ENCODE measurements around the gene MMP14.
"Not testable (repeated sequence)": the region's sequence is repeated elsewhere in the genome, so short reads cannot be mapped to it uniquely, and the experiment has no call there.

The MMP14 gene

DNA sequence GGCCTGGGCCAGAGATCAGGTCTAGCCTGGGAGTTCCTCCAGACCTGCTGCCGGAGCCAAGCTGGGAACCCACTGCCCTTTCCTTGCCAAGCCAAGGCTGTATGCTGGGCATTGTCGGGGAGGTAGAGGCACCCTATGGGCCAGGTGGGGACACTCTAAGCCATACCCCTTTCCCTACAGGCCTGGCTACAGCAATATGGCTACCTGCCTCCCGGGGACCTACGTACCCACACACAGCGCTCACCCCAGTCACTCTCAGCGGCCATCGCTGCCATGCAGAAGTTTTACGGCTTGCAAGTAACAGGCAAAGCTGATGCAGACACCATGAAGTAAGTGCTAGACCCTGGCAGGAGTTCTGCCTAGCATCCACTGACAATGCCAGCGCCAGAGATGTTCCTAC is 4.9 kb downstream of the MMP14 start:
- DNase-seq, result no peak

- DNase-seq, result no peak
Observed at GRCh38 chr14:22841769-22842168, 5.4 kb downstream of the MMP14 start.

- DNase-seq, result no peak
Observed at GRCh38 chr14:22842211-22843122, 6.1 kb downstream of the MMP14 start.

DNA sequence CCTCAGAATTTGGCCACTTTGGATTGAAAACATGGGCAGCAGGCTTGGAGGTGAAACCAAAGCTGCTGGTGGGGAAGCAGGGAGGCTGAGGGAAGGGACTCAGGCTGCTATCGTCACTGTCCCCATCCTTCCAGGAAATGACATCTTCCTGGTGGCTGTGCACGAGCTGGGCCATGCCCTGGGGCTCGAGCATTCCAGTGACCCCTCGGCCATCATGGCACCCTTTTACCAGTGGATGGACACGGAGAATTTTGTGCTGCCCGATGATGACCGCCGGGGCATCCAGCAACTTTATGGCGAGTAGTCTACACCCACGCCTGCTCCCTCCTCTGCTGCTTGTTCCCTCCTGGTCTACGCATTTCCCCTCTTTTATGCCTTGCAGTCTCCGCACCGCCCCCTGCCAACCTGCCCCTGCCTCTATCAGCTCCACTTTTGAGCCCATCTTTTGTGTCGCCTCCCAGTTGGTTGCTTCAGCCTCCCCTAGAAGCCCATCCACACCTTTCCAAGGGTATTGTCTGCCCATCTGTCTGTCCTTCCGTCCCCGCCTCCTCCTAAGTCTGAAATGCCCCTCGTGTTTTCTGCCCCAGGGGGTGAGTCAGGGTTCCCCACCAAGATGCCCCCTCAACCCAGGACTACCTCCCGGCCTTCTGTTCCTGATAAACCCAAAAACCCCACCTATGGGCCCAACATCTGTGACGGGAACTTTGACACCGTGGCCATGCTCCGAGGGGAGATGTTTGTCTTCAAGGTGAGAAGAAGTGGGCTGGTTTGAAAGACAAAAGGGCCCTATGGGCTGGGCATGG is 6.9 kb downstream of the MMP14 start:
- no peak for DNase-seq

DNA sequence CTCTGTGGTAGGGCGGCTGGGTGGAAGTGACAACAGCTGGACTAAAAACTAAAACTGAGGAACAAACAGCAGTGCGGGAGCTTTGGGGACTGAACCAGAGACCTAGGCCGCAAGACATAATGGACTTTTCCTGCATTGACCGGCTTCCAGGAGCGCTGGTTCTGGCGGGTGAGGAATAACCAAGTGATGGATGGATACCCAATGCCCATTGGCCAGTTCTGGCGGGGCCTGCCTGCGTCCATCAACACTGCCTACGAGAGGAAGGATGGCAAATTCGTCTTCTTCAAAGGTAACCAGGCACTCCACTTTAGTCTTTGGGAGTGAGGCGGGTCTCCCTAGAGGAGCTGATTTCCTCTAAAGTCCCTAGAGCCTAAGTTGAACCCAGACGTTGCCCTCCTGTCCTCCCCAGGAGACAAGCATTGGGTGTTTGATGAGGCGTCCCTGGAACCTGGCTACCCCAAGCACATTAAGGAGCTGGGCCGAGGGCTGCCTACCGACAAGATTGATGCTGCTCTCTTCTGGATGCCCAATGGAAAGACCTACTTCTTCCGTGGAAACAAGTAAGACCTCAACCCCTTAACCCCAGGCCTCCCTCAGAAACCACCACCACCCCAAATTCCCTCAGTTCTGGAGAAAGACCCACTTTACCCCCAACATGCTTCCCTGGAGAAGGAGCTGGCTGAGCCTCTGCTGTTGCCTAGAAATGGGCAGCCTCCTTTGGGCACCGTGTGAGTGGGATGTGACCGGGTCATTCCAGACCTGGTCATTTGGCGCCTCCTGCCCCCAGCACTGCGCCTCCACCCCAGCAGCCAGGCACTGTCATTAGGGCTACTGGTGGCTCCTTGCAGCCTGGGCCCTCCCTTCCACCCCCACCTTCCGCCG is 8.1 kb downstream of the MMP14 start:
- DNase-seq, result no peak

DNA sequence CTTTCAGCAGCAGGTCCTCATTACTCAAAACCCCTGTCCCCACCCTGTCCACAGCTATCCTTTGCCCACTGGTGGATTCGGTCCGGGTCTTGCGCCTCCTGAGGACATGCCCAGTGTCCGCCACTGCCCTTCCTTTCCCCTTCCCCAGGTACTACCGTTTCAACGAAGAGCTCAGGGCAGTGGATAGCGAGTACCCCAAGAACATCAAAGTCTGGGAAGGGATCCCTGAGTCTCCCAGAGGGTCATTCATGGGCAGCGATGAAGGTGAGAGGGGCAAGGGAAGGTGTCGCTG is 8.7 kb downstream of the MMP14 start:
- no peak for DNase-seq

- no peak for DNase-seq
Observed at GRCh38 chr14:22845821-22846625, 9.6 kb downstream of the MMP14 start.

DNA sequence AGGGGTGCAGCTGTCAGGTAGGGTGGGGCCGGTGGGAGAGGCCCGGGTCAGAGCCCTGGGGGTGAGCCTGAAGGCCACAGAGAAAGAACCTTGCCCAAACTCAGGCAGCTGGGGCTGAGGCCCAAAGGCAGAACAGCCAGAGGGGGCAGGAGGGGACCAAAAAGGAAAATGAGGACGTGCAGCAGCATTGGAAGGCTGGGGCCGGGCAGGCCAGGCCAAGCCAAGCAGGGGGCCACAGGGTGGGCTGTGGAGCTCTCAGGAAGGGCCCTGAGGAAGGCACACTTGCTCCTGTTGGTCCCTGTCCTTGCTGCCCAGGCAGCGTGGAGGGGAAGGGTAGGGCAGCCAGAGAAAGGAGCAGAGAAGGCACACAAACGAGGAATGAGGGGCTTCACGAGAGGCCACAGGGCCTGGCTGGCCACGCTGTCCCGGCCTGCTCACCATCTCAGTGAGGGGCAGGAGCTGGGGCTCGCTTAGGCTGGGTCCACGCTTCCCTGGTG is 10.5 kb downstream of the MMP14 start:
- no peak for DNase-seq

DNA sequence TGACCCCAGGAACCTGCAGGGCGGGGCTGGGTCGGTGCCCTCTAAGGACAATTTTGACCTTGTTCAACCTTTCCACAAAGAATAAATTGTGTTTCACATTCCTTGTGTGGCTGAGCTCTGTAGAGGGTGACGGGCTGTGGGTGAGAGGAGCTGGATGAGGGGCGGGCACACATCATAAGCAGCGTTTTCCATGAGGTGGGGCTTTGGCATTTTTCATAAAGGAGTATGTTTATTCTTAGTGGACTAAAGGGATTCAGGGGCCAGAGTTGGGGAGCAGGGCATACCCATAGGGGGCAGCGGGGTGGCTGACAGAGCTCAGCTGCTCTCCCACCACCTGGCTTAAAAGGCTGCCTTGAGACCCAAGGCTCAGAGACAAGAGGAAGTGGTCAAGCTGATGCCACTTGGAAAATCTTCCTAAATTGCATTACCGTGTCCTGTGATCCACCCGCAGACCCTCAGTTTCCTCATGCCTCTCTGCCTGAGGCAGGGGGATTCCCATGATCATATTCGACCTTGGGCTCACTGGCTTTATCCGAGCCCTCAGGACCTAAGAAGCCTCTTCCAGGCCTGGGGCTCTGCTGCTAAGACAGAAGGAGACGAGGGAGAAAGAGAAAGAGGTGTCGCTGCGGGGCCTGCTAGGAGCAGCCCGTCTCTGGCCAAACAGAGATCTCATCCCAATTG is 11.4 kb downstream of the MMP14 start:
- no peak for DNase-seq

DNA sequence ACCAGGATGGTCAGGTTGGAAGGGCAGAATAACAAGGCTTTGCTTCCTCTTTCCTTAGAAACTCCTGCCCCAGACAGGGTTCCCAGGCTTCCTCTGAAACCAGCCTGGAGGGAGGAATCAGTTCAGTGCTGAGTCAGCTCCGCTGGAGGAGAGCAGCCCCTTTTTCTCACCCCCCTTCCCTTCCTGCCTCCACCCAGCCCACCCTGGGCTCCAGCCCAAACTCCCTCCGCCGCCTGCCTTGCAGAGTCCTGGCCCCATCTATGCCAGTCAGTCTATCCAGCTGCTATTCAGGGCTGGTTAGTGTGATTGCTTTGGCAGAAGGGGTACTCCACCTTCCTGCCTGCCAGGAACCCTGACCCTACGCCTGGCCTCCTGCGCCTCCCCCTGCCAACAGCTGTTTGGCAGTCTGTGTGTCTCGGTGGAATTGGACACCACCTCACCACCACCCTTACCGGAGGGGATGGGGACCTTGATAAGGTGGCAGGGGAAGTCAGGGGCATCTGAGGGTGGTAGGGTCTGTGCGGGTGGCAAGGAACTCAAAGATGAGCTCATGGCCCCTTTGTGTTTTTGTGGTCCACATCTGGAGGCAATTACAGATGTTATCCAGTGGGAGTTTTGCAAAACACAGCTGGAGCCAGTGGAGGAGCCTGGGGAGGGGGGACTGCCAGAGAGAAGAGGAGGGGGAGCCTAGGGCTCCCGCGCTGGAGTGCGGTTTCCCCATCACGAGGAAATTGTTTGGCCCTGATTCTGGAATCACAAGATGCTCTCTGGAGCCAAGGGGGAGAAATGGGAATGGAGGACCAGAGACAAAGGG is 12.2 kb downstream of the MMP14 start:
- peak; percentile 80 for DNase-seq

DNA sequence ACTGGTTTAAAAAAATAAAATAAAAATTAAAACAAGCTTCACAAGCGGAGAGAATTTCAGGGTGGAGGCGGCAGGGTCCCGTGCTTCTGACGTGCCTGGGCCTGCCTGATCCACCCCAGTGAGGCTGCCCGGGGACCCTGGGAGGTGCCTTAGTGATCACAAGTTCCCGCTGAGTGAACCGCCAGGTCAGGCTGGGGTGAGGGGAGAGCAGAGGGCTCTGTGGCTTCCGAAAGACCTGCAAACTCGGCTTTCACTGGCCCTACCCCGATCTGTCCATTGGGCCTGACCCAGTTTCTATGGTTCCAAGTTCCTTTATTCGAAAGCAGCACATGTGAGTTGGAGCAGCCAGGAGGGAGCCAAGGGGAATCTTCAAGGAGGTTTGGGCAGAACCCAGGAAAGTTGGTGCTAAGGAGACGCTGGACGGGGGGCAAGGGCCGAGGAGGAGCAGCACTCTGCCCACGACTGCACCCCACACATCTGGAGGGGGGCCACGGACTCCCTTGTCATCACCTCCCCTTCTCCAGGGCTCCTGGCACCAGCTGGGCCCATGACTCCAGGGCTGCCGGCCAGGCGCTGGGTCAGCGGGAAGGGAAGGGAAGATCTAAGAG is 12.9 kb downstream of the MMP14 start:
- no peak for DNase-seq

- no peak for DNase-seq
Observed at GRCh38 chr14:22850944-22851764, 14.8 kb downstream of the MMP14 start.

GRCh38 chr14:22852178-22852577 is 15.8 kb downstream of the MMP14 start:
- not testable (repeated sequence) for DNase-seq

DNA sequence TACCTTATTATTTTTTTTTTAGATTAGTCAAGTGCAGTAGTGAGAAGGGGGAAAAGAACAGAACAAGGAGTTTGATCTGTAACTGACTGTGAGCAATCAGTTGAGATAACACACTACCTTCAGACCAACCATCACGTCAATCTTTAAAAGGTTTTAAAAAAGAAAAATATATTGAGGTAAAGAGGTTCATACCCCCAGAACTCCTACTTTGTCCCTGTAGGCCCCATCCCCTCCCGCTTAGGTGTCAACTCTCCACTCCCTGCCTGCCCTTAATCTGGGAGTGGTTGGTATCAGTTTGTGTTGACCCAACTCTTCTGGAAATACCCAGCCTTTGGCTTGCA is 16.2 kb downstream of the MMP14 start:
- DNase-seq, result no peak

DNA sequence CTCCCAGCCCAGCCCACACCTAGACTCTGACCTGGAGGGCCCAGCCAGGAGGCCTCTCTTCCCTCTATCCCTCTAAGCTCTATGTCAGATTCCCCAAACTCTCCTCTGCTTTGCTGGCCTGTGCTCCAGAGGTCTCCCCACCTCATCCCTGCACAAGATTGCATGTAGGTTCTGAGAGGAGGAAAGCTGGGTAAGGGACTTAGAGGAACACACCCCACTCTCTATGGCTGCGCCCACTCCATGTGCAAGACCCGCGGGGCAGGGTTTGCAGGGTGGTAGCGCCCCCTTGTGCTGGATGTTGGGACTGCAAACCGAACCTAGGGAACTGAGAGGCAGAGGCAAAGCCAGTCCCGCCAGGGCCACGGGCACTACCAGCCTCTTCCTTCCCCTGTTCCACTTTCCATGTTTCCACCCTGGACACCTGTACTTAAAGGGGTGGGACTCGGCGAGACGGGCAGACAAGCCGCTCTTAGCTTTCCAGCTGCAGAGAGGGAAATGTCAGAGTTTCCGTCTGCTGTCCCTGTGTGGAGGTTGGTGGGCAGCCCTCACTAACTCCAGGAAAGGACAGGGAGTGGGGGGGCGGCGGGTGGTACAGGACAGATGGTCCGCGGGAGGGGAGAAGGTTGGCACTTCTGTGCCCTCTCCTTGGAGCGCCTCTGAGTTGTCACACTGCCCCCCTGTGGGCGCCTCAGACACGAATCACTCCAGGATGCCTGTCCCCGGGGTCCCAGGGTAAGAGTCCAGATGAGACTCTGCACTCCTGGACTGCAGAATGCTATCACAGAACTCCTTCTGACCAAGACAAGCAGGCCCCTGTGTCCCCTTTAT is 16.8 kb downstream of the MMP14 start:
- DNase-seq, result peak; percentile 91

DNA sequence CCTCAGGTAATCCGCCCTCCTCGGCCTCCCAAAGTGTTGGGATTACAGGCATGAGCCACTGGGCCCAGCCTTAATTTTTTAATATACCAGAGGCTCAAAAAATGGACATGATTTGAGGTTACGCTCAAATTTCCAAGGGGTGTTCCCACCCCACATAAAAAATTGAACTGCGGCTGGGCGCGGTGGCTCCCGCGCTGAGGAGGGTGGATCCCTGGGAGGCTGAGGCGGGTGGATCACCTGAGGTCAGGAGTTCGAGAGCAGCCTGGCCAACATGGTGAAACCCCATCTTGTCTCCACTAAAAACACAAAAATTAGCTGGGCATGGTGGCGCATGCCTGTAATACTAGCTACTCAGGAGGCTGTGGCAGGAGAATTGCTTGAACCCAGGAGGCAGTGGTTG is 17.9 kb downstream of the MMP14 start:
- DNase-seq, result not testable (repeated sequence)

DNA sequence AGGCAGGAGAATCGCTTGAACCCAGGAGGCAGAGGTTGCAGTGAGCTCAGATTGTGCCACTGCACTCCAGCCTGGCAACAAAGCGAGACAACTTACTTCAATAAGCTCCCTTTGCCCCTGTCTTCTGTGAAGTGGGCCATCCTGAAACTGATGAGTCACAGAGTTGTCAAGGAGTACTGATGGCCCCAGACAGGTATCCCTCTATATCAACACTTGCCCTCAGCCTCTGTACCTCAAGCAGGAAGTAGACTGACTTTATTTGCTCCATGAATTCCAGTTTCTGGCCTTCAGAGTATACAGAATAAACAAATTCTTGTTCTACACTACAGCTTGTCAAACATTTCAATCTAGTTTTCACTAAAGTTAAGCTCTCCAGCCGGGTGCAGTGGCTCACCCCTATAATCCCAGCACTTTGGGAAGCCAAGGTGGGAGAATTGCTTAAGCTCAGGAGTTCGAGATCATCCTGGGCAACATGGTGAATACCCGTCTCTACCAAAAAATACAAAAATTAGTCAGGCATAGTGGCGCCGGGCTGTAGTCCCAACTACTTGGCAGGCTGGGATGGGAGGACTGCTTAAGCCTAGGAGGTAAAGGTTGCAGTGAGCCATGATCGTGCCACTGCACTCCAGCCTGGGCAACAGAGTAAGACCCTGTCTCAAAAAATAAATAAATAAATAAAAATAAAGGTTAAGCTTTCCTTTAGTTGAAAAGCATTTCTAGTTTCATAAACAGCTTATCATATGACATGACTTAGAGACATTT is 18.8 kb downstream of the MMP14 start:
- no peak for DNase-seq
